GM23338 (cell line): ENCODE data around the gene CHN2. TPM values are rescaled to one million over a fixed set of nuclear protein-coding genes. Genes with fewer than 3 reads are reported as not detected.

Experiments
- ATAC-seq: fragments of 200-7000 bp; cut with Tn5 transposase; 3 replicates; pipeline ENCODE4 v1.9.1; 2020
- DNase-seq: peaks from one replicate; pipeline ENCODE4 v3.0.0-alpha.2; 2015; ENCODE audit warnings: low spot score
- H2AFZ ChIP-seq: fragments of 200-600 bp; sonication (generic); 2 replicates; pipeline ENCODE4 v1.8.0; 2016; ENCODE audit warnings: antibody characterized with exemption, mild to moderate bottlenecking, moderate library complexity
- H3F3A ChIP-seq: fragments of 200-600 bp; sonication (generic); replicated peaks from 2 replicates; pipeline ENCODE4 v1.8.0; 2017; ENCODE audit warnings: antibody characterized with exemption, mixed run types, low read depth
- H3K27ac ChIP-seq: fragments of 200-600 bp; sonication (generic); 2 replicates; pipeline ENCODE4 v1.6.1; 2016; ENCODE audit warnings: low read depth
- H3K27me3 ChIP-seq: fragments of 200-600 bp; sonication (generic); 2 replicates; pipeline ENCODE4 v1.8.0; 2016; ENCODE audit warnings: mild to moderate bottlenecking, mixed run types, moderate library complexity; ENCODE audit not compliant: insufficient read depth
- H3K36me3 ChIP-seq: fragments of 200-600 bp; sonication (generic); 2 replicates; pipeline ENCODE4 v1.8.0; 2016; ENCODE audit warnings: mild to moderate bottlenecking; ENCODE audit not compliant: insufficient read depth
- H3K4me1 ChIP-seq: fragments of 200-600 bp; sonication (generic); 2 replicates; pipeline ENCODE4 v1.8.0; 2016; ENCODE audit warnings: mild to moderate bottlenecking, moderate library complexity; ENCODE audit not compliant: insufficient read depth
- H3K4me2 ChIP-seq: fragments of 200-600 bp; sonication (generic); 2 replicates; pipeline ENCODE4 v1.7.1; 2017; ENCODE audit warnings: mixed run types
- H3K4me3 ChIP-seq: fragments of 200-600 bp; sonication (generic); 2 replicates; pipeline ENCODE4 v1.6.1; 2016; ENCODE audit warnings: mixed run types
- H3K79me2 ChIP-seq: fragments of 200-600 bp; sonication (generic); replicated peaks from 2 replicates; pipeline ENCODE4 v1.8.0; 2017; ENCODE audit warnings: mild to moderate bottlenecking; ENCODE audit not compliant: insufficient read depth
- H3K9me2 ChIP-seq: fragments of 200-600 bp; sonication (generic); 2 replicates; pipeline ENCODE4 v1.8.0; 2017; ENCODE audit not compliant: insufficient read depth
- H4K20me1 ChIP-seq: fragments of 200-600 bp; sonication (generic); replicated peaks from 2 replicates; pipeline ENCODE4 v1.8.0; 2017; ENCODE audit warnings: mild to moderate bottlenecking; ENCODE audit not compliant: insufficient read depth
- H3K27ac Mint-ChIP-seq: 2 replicates; pipeline ENCODE4 v1.8.0; 2020; ENCODE audit warnings: inconsistent platforms, mild to moderate bottlenecking, moderate library complexity, mixed read lengths
- H3K27me3 Mint-ChIP-seq: 3 replicates; pipeline ENCODE4 v1.8.0; 2022; ENCODE audit warnings: low read depth, mild to moderate bottlenecking, moderate library complexity, mixed read lengths, inconsistent platforms; ENCODE audit not compliant: insufficient read depth, poor library complexity
- H3K36me3 Mint-ChIP-seq: 3 replicates; pipeline ENCODE4 v1.8.0; 2021; ENCODE audit warnings: low read depth, mild to moderate bottlenecking, inconsistent platforms, moderate library complexity, mixed read lengths
- H3K4me1 Mint-ChIP-seq: 3 replicates; pipeline ENCODE4 v1.8.0; 2020; ENCODE audit warnings: mild to moderate bottlenecking, inconsistent platforms, mixed read lengths
- H3K4me3 Mint-ChIP-seq: 3 replicates; pipeline ENCODE4 v1.8.0; 2021; ENCODE audit warnings: moderate library complexity, mild to moderate bottlenecking, inconsistent platforms, mixed read lengths
- H3K9me3 Mint-ChIP-seq: 3 replicates; pipeline ENCODE4 v1.8.0; 2020; ENCODE audit warnings: moderate library complexity, mild to moderate bottlenecking, inconsistent platforms, mixed read lengths
- ETS1 ChIP-seq: IDR thresholded peaks from 2 replicates; pipeline ENCODE4 v1.6.1; 2016; ENCODE audit warnings: antibody characterized with exemption
- EZH2 ChIP-seq: fragments of 200-600 bp; sonication (generic); IDR thresholded peaks from one replicate; pipeline ENCODE4 v1.8.0; 2017; ENCODE audit warnings: antibody characterized with exemption, mild to moderate bottlenecking, low read depth; ENCODE audit not compliant: unreplicated experiment
- EZH2phosphoT487 ChIP-seq: fragments of 200-600 bp; sonication (generic); IDR thresholded peaks from one replicate; pipeline ENCODE4 v1.8.1; 2018; ENCODE audit warnings: antibody characterized with exemption; ENCODE audit not compliant: unreplicated experiment
- JUNB ChIP-seq: IDR thresholded peaks from one replicate; pipeline ENCODE4 v1.6.1; 2016; ENCODE audit warnings: antibody characterized with exemption; ENCODE audit not compliant: unreplicated experiment
- POLR2AphosphoS5 ChIP-seq: IDR thresholded peaks from 2 replicates; pipeline ENCODE4 v1.6.1; 2016; ENCODE audit warnings: antibody characterized with exemption, low read depth
- REST ChIP-seq: IDR thresholded peaks from one replicate; pipeline ENCODE4 v1.6.1; 2018; ENCODE audit warnings: antibody characterized with exemption; ENCODE audit not compliant: unreplicated experiment
- STAT1 ChIP-seq: IDR thresholded peaks from one replicate; pipeline ENCODE4 v1.6.1; 2016; ENCODE audit warnings: antibody characterized with exemption; ENCODE audit not compliant: unreplicated experiment
- ZNF114 ChIP-seq: fragments of 250-450 bp; sonication (Bioruptor Pico); IDR thresholded peaks from 2 replicates; pipeline ENCODE4 v1.5.0; 2020; ENCODE audit warnings: mild to moderate bottlenecking, moderate library complexity
- ZNF462 ChIP-seq: fragments of 250-450 bp; sonication (Bioruptor Pico); IDR thresholded peaks from 2 replicates; pipeline ENCODE4 v1.5.0; 2020; ENCODE audit warnings: mild to moderate bottlenecking, moderate library complexity
- polyA plus RNA-seq: library from polyadenylated mRNA; unstranded; fragments of >200 nt; fragmentation: Nextera tagmentation; extraction: Ambion mirVana; gene quantifications from 2 replicates; pipeline ENCODE4 v1.2.1, GENCODE V29; 2016
- total RNA-seq: library from RNA; depleted of rRNA; stranded (reverse); fragments of >200 nt; shearing (Covaris generic); gene quantifications from 2 replicates; pipeline ENCODE4 v1.2.3, GENCODE V29; 2014
- TF ChIP-seq, protein P1 (sequence below), 2 experiments: fragments of 200-600 bp in 1 of 2; sonication (generic) in 1 of 2; conservative IDR thresholded peaks; 2 replicates each; pipeline versions ENCODE4 v1.5.1 to v1.6.1; 2016 to 2017; ENCODE audit warnings: antibody characterized with exemption in 2 of 2, low read depth in 2 of 2, mild to moderate bottlenecking in 2 of 2, moderate library complexity in 1 of 2

Gene CHN2
- total and polyA plus RNA-seq, 2 experiments from 2014 or later = 6.1 to 7.5 TPM

- Mint-ChIP-seq H3K9me3 (no peaks in the 10 kb centered on the region), H3K27ac (no peak overlapping the region), H3K4me1 (peaks cover 16% of the 10 kb centered on the region; the same call in 2 of the 3 replicates), H3K27me3 (no peaks in the 10 kb centered on the region), H3K4me3 (no peak overlapping the region), H3K36me3 (no peaks in the 10 kb centered on the region)
- Histone ChIP-seq H3K27ac (no peak overlapping the region), H3K4me1 (peaks cover 3% of the 10 kb centered on the region; the same call in 1 of the 2 replicates), H3K27me3 (no peaks in the 10 kb centered on the region), H3K36me3 (no peaks in the 10 kb centered on the region), H3F3A (no peaks in the 10 kb centered on the region), H3K9me2 (no peaks in the 10 kb centered on the region), H4K20me1 (no peaks in the 10 kb centered on the region), H3K4me3 (no peak overlapping the region), H2AFZ (no peak overlapping the region), H3K79me2 (no peaks in the 10 kb centered on the region), H3K4me2 (no peak overlapping the region)
- DNase-seq (no peak), ATAC-seq (no peak)
- TF ChIP-seq POLR2AphosphoS5 = no peak
- no peak for TF ChIP-seq ZNF114 (CRISPR knock-in tag)
- no peak for TF ChIP-seq EZH2
- TF ChIP-seq REST = no peak
- no peak for TF ChIP-seq JUNB
- no peak for TF ChIP-seq ZNF462 (CRISPR knock-in tag)
- no peak for TF ChIP-seq ETS1
- TF ChIP-seq, protein P1, sequence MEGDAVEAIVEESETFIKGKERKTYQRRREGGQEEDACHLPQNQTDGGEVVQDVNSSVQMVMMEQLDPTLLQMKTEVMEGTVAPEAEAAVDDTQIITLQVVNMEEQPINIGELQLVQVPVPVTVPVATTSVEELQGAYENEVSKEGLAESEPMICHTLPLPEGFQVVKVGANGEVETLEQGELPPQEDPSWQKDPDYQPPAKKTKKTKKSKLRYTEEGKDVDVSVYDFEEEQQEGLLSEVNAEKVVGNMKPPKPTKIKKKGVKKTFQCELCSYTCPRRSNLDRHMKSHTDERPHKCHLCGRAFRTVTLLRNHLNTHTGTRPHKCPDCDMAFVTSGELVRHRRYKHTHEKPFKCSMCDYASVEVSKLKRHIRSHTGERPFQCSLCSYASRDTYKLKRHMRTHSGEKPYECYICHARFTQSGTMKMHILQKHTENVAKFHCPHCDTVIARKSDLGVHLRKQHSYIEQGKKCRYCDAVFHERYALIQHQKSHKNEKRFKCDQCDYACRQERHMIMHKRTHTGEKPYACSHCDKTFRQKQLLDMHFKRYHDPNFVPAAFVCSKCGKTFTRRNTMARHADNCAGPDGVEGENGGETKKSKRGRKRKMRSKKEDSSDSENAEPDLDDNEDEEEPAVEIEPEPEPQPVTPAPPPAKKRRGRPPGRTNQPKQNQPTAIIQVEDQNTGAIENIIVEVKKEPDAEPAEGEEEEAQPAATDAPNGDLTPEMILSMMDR (conservative IDR thresholded peaks at IDR 0.05; ENCODE audit: low read depth in 2 of 2) = no peak
- no peak for TF ChIP-seq EZH2phosphoT487
- TF ChIP-seq STAT1 = no peak
Observed at GRCh38 chr7:29449569-29450260, 255.1 kb downstream of the CHN2 start.
